Testis (tissue), 2 donors: Measurements from ENCODE around the gene CDH19.

Source experiments
- CTCF ChIP-seq, 3 experiments: fragments of 450-650 bp in 2 of 3; fragments of 200-600 bp in 1 of 3; sonication (generic) in 1 of 3; IDR thresholded peaks; one replicate each; pipeline ENCODE4 v1.5.1; 2016 to 2019; ENCODE audit warnings: antibody characterized with exemption in 3 of 3, mild to moderate bottlenecking in 2 of 3, moderate library complexity in 1 of 3
- POLR2A ChIP-seq: fragments of 450-650 bp; IDR thresholded peaks from one replicate; pipeline ENCODE4 v1.6.1; 2017; ENCODE audit warnings: antibody characterized with exemption, mild to moderate bottlenecking, moderate library complexity

- TF ChIP-seq POLR2A (no peak), CTCF (IDR thresholded peaks at IDR 0.05) (no peak)
Measured at GRCh38 chr18:66566616-66567015, 37.3 kb downstream of the CDH19 start.
